Activated CD4-positive, alpha-beta T cell treated with anti-CD3 and anti-CD28 coated beads, Interleukin-2, Interleukin-4, amounts not matched to agents 100 ng/mL and 50 ng/mL, durations not matched to agents 16 hours and 8 hours (primary cell): ENCODE measurements around the gene TBL1X.

Experiments used
- DNase-seq: peaks from one replicate; pipeline ENCODE4 v3.0.0-alpha.2; 2020; ENCODE audit warnings: low spot score

The TBL1X gene

GRCh38 chrX:9628779-9629493 lies 164.1 kb downstream of the TBL1X start:
- no peak for DNase-seq

DNA sequence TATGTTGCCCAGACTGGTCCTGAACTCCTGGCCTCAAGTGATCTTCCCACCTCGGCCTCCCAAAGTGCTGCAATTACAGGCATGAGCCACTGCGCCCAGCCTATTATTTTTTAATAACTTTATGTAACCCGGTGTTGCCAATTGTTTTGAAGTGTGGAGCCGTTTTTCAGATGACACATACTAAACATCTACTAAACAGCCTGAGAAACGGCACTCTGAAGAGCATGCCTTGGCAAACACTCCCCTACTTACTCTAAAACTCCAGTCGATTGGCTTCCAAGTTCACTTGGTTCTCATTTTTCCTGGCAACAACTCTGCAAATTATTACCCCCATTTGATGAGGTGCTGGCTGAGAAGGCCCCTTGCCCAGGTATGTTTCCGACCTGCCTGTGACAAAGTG lies 169.7 kb downstream of the TBL1X start:
- no peak for DNase-seq

GRCh38 chrX:9635368-9635767 lies 170.5 kb downstream of the TBL1X start:
- no peak for DNase-seq

DNA sequence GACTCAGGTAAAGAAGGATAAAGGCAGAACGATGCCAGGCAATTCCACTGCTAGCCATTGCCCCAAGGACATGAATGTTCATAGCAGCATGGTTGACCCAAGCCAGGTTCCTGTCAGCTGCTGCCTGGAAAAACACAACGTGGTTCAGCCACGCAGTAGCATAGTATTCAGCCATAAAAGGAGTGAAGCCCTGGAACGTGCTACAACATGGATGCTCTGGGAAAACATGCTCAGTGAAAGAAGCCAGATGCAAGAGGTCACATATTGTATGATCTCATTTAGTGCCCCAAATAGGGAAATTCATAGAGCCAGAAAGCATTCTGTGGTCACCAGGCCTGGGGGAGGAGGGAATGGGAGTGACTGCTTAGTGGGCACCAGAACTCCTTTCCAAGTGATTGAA lies 170.9 kb downstream of the TBL1X start:
- no peak for DNase-seq

- no peak for DNase-seq
Observed at GRCh38 chrX:9638871-9639270, 174.0 kb downstream of the TBL1X start.

- no peak for DNase-seq
Observed at GRCh38 chrX:9642270-9642995, 177.6 kb downstream of the TBL1X start.

GRCh38 chrX:9643807-9644206 lies 178.9 kb downstream of the TBL1X start:
- no peak for DNase-seq

GRCh38 chrX:9644335-9644734 lies 179.5 kb downstream of the TBL1X start:
- DNase-seq, result peak; percentile 11

GRCh38 chrX:9646471-9647224 lies 181.8 kb downstream of the TBL1X start:
- DNase-seq, result no peak

DNA sequence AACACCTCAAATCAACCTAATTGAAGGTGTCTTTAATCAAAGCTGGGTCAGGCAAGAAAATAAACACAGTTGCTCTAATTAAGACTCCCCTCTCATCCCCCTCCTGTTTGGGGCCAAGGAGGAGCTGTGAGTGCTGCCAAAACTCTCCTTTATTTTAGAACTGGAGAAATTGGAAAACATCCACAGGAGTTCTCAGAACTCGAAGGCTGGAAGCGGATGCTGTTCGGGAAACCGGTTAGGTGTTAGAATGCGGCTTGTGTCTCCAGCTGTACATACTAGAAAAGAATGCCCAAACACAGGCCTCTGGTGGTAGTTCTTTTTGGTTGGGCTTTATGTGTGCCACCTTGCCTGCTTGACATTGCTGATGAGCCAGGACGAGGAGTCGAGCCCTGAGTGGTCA lies 182.6 kb downstream of the TBL1X start:
- no peak for DNase-seq

- no peak for DNase-seq
Observed at GRCh38 chrX:9650091-9650490, 185.2 kb downstream of the TBL1X start.

DNA sequence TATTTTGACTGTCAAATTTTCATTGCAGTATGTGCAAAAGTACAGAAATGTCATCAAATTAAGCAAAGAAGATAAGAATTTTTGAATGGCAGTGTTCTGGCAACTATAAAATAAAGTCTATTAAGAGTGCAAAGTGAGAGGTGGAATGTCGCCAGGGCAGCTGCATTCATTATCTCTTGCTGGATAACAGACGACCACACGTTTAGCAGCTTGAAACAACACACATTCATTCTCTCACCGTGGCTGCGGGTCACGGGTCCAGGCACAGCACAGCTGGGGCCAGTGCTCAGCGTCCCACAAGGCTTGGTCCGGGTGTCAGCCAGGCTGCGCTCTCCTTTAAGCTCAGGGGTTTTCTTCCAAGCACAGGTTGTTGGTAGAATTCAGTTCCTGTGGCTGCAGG lies 186.9 kb downstream of the TBL1X start:
- DNase-seq, result no peak

DNA sequence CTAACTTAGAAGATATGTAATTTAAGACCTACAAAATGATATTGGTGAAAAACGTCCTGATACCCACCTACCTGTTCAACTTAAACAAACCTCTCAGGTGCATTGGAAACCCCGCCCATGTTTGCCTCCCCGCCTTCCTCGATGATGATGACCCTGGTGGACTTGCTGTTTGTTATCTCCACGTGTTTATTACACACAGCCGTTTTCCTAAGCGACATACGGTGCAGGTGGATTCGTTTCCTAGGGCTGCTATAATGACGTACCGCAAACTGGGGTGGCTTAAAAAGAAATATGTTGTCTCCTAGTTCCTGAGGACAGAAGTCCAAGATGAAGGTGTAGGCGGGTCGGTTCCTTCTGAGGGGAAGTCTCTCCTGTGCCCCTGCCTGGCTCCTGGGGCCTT lies 190.1 kb downstream of the TBL1X start:
- no peak for DNase-seq

- DNase-seq, result no peak
Observed at GRCh38 chrX:9656277-9656676, 191.4 kb downstream of the TBL1X start.

DNA sequence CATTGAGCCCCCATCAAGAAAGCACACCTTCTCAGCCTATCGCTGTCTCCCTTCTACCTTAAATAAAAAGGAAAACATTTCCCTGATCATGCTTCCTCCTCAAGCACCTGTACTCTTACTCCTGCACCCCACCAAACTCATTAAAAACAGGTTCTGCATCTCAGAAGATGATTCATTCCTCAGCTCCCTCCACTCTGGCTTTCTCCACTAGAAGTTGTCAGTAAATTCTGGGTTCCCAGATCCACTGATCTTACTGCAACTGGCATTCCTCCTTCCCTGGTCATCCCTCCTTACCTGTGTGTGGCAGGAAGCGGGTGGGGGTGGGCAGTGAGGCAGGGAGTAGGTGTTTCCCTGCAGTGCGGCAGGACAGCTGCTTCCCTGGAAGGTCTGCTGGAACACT lies 192.0 kb downstream of the TBL1X start:
- DNase-seq, result no peak

DNA sequence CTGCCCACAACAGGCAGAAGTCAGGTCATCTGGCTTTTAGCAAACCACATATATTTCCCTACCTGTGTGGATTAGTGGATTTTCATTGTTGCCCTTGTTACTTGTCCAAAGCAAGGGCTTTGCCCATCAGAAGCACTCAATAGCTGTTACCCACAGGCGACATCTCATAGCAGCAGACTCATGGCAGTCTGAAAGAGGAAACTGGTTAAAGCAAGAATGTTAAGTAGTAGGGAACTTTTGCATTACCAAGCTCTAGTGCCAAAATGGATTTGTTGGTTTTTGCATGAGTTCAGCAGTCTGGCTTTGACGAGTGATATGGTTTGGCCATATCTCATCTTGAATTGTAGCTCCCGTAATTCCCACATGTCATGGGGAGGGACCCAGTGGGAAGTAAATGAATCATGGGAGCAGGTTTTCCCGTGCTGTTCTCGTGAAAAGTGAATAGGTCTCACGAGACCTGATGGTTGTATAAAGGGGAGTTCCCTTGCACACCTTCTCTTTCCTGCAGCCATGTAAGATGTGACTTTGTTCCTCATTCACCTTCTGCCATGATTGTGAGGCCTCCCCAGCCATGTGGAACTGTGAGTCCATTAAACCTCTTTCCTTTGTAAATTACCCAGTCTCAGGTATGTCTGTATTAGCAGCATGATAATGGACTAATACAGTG lies 192.9 kb downstream of the TBL1X start:
- DNase-seq, result no peak

GRCh38 chrX:9658409-9658808 lies 193.6 kb downstream of the TBL1X start:
- DNase-seq, result no peak

- no peak for DNase-seq
Observed at GRCh38 chrX:9659571-9660195, 194.8 kb downstream of the TBL1X start.

GRCh38 chrX:9662148-9662547 lies 197.3 kb downstream of the TBL1X start:
- no peak for DNase-seq

DNA sequence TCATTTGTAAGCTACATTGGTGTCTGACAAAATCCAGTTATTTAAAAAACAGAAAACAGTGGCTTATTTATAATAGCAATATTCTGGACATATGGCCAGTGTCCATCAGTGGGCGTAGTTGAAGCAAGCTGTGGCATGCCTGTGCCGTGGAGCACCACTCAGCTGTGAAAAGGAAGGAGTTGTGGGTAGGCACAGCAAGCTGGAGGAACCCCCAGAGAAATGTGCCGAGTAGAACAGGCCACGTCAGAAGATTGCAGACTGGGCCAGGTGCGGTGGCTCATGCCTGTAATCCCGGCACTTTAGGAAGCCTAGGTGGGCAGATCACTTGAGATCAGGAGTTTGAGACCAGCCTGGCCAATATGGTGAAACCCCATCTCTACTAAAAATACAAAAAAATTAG lies 198.4 kb downstream of the TBL1X start:
- DNase-seq, result no peak

- DNase-seq, result no peak
Observed at GRCh38 chrX:9664224-9664623, 199.4 kb downstream of the TBL1X start.

- DNase-seq, result no peak
Observed at GRCh38 chrX:9665113-9665512, 200.3 kb downstream of the TBL1X start.
